Uterus (tissue), 2 donors: ENCODE measurements around the gene USP47.

Experiments
- POLR2A ChIP-seq, 2 donors: fragments of 450-650 bp; IDR thresholded peaks; one replicate each; pipeline ENCODE4 v1.6.1; 2016; ENCODE audit warnings: antibody characterized with exemption in 2 of 2, mild to moderate bottlenecking in 1 of 2, moderate library complexity in 1 of 2
- TF ChIP-seq, protein P1 (sequence below), 4 experiments: fragments of 200-600 bp in 2 of 4; fragments of 450-650 bp in 2 of 4; sonication (generic) in 2 of 4; IDR thresholded peaks; one replicate each; pipeline ENCODE4 v1.5.1; 2016 to 2019; ENCODE audit warnings: antibody characterized with exemption in 4 of 4, mild to moderate bottlenecking in 2 of 4, moderate library complexity in 1 of 4

DNA sequence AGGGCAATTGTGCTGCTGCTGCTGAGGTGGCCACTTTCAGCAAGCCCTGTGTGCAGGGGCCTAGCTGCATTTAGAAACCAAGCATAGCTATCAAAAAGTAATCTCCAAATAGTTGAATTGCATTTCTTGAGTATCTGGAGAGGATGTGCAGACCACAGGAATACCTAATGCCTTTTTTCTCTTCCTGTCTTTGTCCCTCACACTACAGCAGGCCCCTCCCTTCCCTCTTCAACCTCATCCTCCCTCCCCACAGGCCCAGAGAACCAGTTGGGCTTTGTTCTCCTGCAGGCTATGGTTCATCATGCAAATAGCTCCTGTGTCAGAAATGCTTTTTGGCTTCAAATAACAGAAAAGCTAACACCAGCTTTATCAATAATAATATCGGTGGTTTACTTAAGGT lies 118.9 kb downstream of the USP47 start:
- TF ChIP-seq POLR2A (IDR thresholded peaks at IDR 0.05), result no peak
- TF ChIP-seq, protein P1, sequence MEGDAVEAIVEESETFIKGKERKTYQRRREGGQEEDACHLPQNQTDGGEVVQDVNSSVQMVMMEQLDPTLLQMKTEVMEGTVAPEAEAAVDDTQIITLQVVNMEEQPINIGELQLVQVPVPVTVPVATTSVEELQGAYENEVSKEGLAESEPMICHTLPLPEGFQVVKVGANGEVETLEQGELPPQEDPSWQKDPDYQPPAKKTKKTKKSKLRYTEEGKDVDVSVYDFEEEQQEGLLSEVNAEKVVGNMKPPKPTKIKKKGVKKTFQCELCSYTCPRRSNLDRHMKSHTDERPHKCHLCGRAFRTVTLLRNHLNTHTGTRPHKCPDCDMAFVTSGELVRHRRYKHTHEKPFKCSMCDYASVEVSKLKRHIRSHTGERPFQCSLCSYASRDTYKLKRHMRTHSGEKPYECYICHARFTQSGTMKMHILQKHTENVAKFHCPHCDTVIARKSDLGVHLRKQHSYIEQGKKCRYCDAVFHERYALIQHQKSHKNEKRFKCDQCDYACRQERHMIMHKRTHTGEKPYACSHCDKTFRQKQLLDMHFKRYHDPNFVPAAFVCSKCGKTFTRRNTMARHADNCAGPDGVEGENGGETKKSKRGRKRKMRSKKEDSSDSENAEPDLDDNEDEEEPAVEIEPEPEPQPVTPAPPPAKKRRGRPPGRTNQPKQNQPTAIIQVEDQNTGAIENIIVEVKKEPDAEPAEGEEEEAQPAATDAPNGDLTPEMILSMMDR (IDR thresholded peaks at IDR 0.05), result no peak
